IMR-90 (cell line): ENCODE data around the gene MAP3K3. TPM values are rescaled to one million over a fixed set of nuclear protein-coding genes. Genes with fewer than 3 reads are reported as not detected.
A peak's percentile ranks its signal among the peaks of the same experiment; 100 is the strongest.

Experiments used
- ATAC-seq: fragments of 200-7000 bp; cut with Tn5 transposase; 2 replicates; pipeline ENCODE4 v1.9.1; 2020; ENCODE audit warnings: low read depth, mild to moderate bottlenecking, moderate library complexity
- BruUV-seq: library from RNA; stranded (reverse); fragments of 400-500 nt; replicated peaks from 2 replicates; lab custom pipeline; 2021; lab: Mats Ljungman, UMichigan
- CTCF ChIA-PET: fragments of 300-600 bp; formaldehyde crosslinking; extraction: SDS; loops from one replicate; lab custom pipeline; 2021; ENCODE audit warnings: antibody characterized with exemption; lab: Yijun Ruan, JAX
- POLR2A ChIA-PET: fragments of 300-600 bp; sonication (Branson Sonifier 250); formaldehyde crosslinking; loops from one replicate; lab custom pipeline; 2022; ENCODE audit warnings: antibody characterized with exemption; ENCODE audit not compliant: unreplicated experiment; lab: Charles Lee
- DNase-seq: peaks from one replicate; pipeline ENCODE4 v3.0.0; 2013
- H2AFZ ChIP-seq: replicated peaks from 2 replicates; pipeline ENCODE3; 2013; ENCODE audit warnings: low read length, mild to moderate bottlenecking; ENCODE audit not compliant: poor library complexity
- H2AK5ac ChIP-seq: 2 replicates; pipeline ENCODE4 v1.6.1; 2013; ENCODE audit warnings: low read depth, low read length, inconsistent platforms
- H2AK9ac ChIP-seq: replicated peaks from 2 replicates; pipeline ENCODE3; 2013; ENCODE audit warnings: mild to moderate bottlenecking, low read depth, low read length, moderate library complexity; ENCODE audit not compliant: poor library complexity
- H2BK120ac ChIP-seq: 2 replicates; pipeline ENCODE4 v1.6.1; 2013; ENCODE audit warnings: low read depth, low read length, inconsistent platforms
- H2BK15ac ChIP-seq: 3 replicates; pipeline ENCODE4 v1.6.1; 2013; ENCODE audit warnings: low read depth, low read length, inconsistent platforms
- H2BK20ac ChIP-seq: 2 replicates; pipeline ENCODE4 v1.6.1; 2013; ENCODE audit warnings: low read depth, mild to moderate bottlenecking, inconsistent platforms, low read length, moderate library complexity
- H2BK5ac ChIP-seq: 2 replicates; pipeline ENCODE4 v1.6.1; 2013; ENCODE audit warnings: mild to moderate bottlenecking, low read depth, low read length, inconsistent platforms; ENCODE audit not compliant: poor library complexity, severe bottlenecking
- H3K14ac ChIP-seq: replicated peaks from 2 replicates; pipeline ENCODE4 v1.6.1; 2013; ENCODE audit warnings: low read depth, low read length, inconsistent platforms
- H3K18ac ChIP-seq: 2 replicates; pipeline ENCODE4 v1.6.1; 2013; ENCODE audit warnings: low read depth, low read length, control low read depth
- H3K23ac ChIP-seq: 2 replicates; pipeline ENCODE4 v1.6.1; 2013; ENCODE audit warnings: low read depth, low read length, inconsistent platforms
- H3K27ac ChIP-seq: 2 replicates; pipeline ENCODE4 v1.5.1; 2013; ENCODE audit warnings: mild to moderate bottlenecking, control low read depth, low read length; ENCODE audit not compliant: insufficient read depth
- H3K27me3 ChIP-seq: 2 replicates; pipeline ENCODE4 v1.6.1; 2013; ENCODE audit warnings: low read length; ENCODE audit not compliant: control insufficient read depth, insufficient read depth
- H3K36me3 ChIP-seq: 2 replicates; pipeline ENCODE4 v1.6.1; 2013; ENCODE audit warnings: low read length, mixed read lengths; ENCODE audit not compliant: control insufficient read depth, insufficient read depth
- H3K4ac ChIP-seq: 2 replicates; pipeline ENCODE4 v1.6.1; 2013; ENCODE audit warnings: low read depth, low read length, inconsistent platforms
- H3K4me1 ChIP-seq: 2 replicates; pipeline ENCODE4 v1.6.1; 2013; ENCODE audit warnings: low read length, mixed read lengths; ENCODE audit not compliant: control insufficient read depth, insufficient read depth
- H3K4me2 ChIP-seq: 2 replicates; pipeline ENCODE4 v1.6.1; 2013; ENCODE audit warnings: low read depth, mild to moderate bottlenecking, control low read depth, low read length, moderate library complexity
- H3K4me3 ChIP-seq: 2 replicates; pipeline ENCODE4 v1.5.1; 2013; ENCODE audit warnings: low read depth, mild to moderate bottlenecking, control low read depth, low read length, moderate library complexity; ENCODE audit not compliant: insufficient read depth
- H3K56ac ChIP-seq: 2 replicates; pipeline ENCODE4 v1.6.1; 2013; ENCODE audit warnings: low read length, inconsistent platforms; ENCODE audit not compliant: insufficient read depth; ENCODE audit errors: extremely low read depth
- H3K79me1 ChIP-seq, 2 experiments: 2 replicates each; pipeline ENCODE4 v1.6.1; 2013; ENCODE audit warnings: low read length in 2 of 2, inconsistent platforms in 1 of 2, low read depth in 1 of 2
- H3K9ac ChIP-seq: 2 replicates; pipeline ENCODE4 v1.6.1; 2013; ENCODE audit warnings: low read depth, low read length, control low read depth
- H3K9me1 ChIP-seq: 2 replicates; pipeline ENCODE4 v1.6.1; 2013; ENCODE audit warnings: low read length, inconsistent platforms; ENCODE audit not compliant: insufficient read depth
- H3K9me3 ChIP-seq: 2 replicates; pipeline ENCODE4 v1.6.1; 2013; ENCODE audit warnings: low read length; ENCODE audit not compliant: control insufficient read depth, insufficient read depth
- H4K20me1 ChIP-seq: 2 replicates; pipeline ENCODE4 v1.6.1; 2013; ENCODE audit warnings: low read length, inconsistent platforms; ENCODE audit not compliant: insufficient read depth
- H4K5ac ChIP-seq: 2 replicates; pipeline ENCODE4 v1.6.1; 2013; ENCODE audit warnings: mild to moderate bottlenecking, low read depth, low read length, control low read depth
- H4K8ac ChIP-seq, 2 experiments: 2 replicates each; pipeline ENCODE4 v1.6.1; 2013; ENCODE audit warnings: low read depth in 2 of 2, low read length in 2 of 2, control low read depth in 1 of 2, inconsistent platforms in 1 of 2
- H4K91ac ChIP-seq: 2 replicates; pipeline ENCODE4 v1.6.1; 2013; ENCODE audit warnings: low read depth, low read length, inconsistent platforms; ENCODE audit not compliant: insufficient read depth
- FOS ChIP-seq: fragments of 150-350 bp; IDR thresholded peaks from 2 replicates; pipeline ENCODE4 v1.6.1; 2016; ENCODE audit warnings: low read depth, low read length
- WGBS, 2 experiments: methylation state at CpG; one replicate each; pipeline versions ENCODE4 v1.1.5 to v1.1.7; 2013; ENCODE audit warnings: missing lambda C conversion rate in 2 of 2; ENCODE audit not compliant: insufficient read length in 1 of 2; ENCODE audit errors: extremely low coverage in 2 of 2; 5-methylcytosine and 5-hydroxymethylcytosine counted together
- dilution Hi-C: fragments of 300-500 bp; cut with HindIII; formaldehyde crosslinking; loops from one replicate; pipeline ENCODE4 v1.14.3; 2018; ENCODE audit warnings: low sequenced_read_pairs; ENCODE audit not compliant: unreplicated experiment
- in situ Hi-C: fragments of 300-500 bp; cut with MboI; formaldehyde crosslinking; loops from 3 replicates; pipeline ENCODE4 v1.14.3; 2019; ENCODE audit warnings: low sequenced_read_pairs, inconsistent platforms, mixed read lengths
- intact Hi-C: fragments of 100-400 bp; cut with micrococcal nuclease; formaldehyde crosslinking; loops from 2 replicates; pipeline ENCODE4 v1.10.0; 2022
- polyA plus RNA-seq, 3 experiments: library from polyadenylated mRNA; depleted of rRNA; stranded (reverse); fragments of >200 nt; gene quantifications; 2 replicates each; pipeline ENCODE4 v1.2.3, GENCODE V29; 2012; ENCODE audit warnings: low replicate concordance in 1 of 3
- total RNA-seq: library from RNA; depleted of rRNA; stranded (reverse); fragments of >200 nt; gene quantifications from 2 replicates; pipeline ENCODE4 v1.2.3, GENCODE V29; 2012
- TF ChIP-seq, protein P1 (sequence below): fragments of 150-350 bp; IDR thresholded peaks from 2 replicates; pipeline ENCODE4 v1.6.1; 2016; ENCODE audit warnings: low read depth, mild to moderate bottlenecking, low read length, moderate library complexity, borderline replicate concordance
- TF ChIP-seq, protein P2 (sequence below): fragments of 150-350 bp; IDR thresholded peaks from 2 replicates; pipeline ENCODE4 v1.6.1; 2017; ENCODE audit warnings: mild to moderate bottlenecking, antibody characterized with exemption, low read length, low read depth

The MAP3K3 gene
- total and polyA plus RNA-seq, 2 of the 4 experiments (the other 2 are of a cell fraction) = 19.1 to 25.6 TPM

DNA sequence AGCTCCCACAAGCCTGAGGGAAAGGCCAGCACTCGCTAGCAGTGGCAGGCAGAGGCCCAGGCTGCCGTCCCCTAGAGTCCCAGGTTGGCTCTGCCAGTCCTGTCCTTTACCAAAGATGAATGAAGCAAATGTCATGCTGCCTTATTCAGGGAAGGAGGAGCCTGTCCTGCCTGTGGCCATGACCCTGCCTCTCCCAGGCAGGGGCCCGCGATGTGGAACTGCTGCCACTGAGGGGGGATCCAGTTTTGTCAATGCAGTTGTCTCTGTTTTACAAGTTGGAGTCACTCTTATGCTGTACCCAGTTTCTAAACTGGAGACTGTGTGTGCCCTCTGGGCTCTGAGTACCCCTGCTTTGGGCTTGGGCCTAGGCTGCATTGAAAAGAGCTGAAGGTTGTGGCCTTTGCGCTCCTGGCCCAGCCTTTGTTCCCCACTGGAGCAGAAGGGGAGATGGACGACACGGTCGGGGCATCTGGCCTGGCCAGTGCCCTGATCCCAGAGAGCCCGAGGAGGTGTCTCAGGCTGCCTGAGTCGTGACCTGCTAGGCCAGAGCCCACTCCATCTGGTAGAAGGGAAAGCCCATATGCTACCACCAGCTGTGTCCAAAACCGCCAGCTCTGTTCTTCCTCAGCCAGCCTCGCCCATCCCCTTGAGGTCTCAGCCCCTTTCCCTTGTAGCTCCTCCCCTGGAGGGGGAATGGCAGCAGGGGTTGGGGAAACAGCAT, 72.2 kb downstream of the MAP3K3 start (continued):
- TF ChIP-seq, protein P1, sequence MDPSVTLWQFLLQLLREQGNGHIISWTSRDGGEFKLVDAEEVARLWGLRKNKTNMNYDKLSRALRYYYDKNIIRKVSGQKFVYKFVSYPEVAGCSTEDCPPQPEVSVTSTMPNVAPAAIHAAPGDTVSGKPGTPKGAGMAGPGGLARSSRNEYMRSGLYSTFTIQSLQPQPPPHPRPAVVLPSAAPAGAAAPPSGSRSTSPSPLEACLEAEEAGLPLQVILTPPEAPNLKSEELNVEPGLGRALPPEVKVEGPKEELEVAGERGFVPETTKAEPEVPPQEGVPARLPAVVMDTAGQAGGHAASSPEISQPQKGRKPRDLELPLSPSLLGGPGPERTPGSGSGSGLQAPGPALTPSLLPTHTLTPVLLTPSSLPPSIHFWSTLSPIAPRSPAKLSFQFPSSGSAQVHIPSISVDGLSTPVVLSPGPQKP = no peak

DNA sequence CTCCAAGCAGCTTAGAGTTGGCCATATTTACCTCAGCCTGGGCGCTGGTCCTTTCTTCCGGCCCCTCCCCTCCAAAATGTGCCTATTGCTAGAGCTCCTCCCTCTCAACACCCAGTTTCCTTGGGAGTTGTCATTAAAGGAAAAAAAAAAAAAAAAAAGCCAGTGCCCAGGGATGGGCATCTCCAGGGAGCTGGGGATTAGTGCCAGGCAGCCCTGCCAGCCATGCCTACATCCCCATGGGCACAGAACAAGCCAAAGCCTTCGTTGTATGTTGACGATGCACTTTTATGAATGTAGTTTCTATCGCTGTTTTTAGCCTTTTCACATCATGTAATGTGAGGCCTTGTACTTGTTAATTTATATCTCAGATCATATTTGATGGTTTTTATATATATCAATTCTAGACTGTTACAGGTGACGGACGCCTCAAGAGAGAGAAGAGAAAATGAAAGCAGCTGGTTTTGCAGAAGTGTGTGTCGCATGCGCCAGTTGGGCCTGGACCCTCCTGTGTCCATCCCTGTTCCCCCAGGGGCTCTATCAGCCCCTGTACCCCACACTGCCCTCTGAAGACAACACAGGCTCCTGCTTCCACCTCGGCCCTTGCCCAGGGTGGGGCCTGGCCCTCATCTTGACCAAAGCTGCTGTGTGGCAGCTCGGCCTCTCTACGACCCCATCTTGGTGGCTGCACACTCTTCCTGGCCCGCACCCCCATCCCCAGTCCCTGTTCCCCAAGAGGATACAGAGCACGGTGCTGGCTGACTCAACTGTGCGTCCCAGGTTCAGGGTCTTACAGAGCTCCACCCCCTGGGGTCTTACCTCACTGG, 72.9 kb downstream of the MAP3K3 start:
- POLR2A ChIA-PET = interaction anchor here (0.6 kb wide), 2 partner anchors 23 to 1066 kb away, joined by 7 read pairs; no protein-coding TSS in a partner anchor
- Histone ChIP-seq H2BK120ac (no peak overlapping the region), H4K91ac (no peak overlapping the region), H4K8ac (no peak overlapping the region), H2BK5ac (no peak overlapping the region), H4K5ac (no peak overlapping the region), H2BK20ac (no peak overlapping the region), H3K36me3 (peaks cover 39% of the 10 kb centered on the region), H2BK15ac (no peak overlapping the region), H4K20me1 (peaks cover 5% of the 10 kb centered on the region), H3K14ac (no peak overlapping the region), H3K4ac (no peak overlapping the region), H3K27ac (no peak overlapping the region), H3K56ac (no peak overlapping the region), H3K79me1 (peaks cover 0 to 13% of the 10 kb centered on the region in 2 experiments; a peak in 1 of 4 replicates), H3K23ac (no peak overlapping the region), H3K4me2 (no peak overlapping the region), H3K9me3 (no peaks in the 10 kb centered on the region), H3K9ac (no peak overlapping the region), H2AK5ac (no peak overlapping the region), H3K9me1 (0 out of 2 replicates have a peak, but pooled peaks cover 2% of the 10 kb centered on the region), H2AK9ac (no peak overlapping the region), H3K18ac (no peak overlapping the region), H2AFZ (peak overlapping the region; percentile 19), H3K27me3 (no peaks in the 10 kb centered on the region), H3K4me3 (no peak overlapping the region), H3K4me1 (no peaks in the 10 kb centered on the region)
- ATAC-seq = no peak
- TSS peak; percentile 86 for BruUV-seq
- intact Hi-C loops = loop anchor here (5.0 kb wide), 1 partner anchor 268 kb away; no protein-coding TSS in a partner anchor
- no peak for TF ChIP-seq FOS
- TF ChIP-seq, protein P2, sequence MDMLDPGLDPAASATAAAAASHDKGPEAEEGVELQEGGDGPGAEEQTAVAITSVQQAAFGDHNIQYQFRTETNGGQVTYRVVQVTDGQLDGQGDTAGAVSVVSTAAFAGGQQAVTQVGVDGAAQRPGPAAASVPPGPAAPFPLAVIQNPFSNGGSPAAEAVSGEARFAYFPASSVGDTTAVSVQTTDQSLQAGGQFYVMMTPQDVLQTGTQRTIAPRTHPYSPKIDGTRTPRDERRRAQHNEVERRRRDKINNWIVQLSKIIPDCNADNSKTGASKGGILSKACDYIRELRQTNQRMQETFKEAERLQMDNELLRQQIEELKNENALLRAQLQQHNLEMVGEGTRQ = no peak
- CTCF ChIA-PET = no interaction called here
- in situ Hi-C loops = no loop called here
- no CpG with 5 or more reads among the region's 15 CpGs for WGBS, 2 experiments
- dilution Hi-C loops = no loop called here
- DNase-seq = no peak
